ENCODE measurements around the gene GRSF1. TPM values are rescaled to one million over a fixed set of nuclear protein-coding genes. Genes with fewer than 3 reads are reported as not detected.
"Not testable (repeated sequence)": the region's sequence is repeated elsewhere in the genome, so short reads cannot be mapped to it uniquely, and the experiment has no call there.

The GRSF1 gene
- total and polyA plus RNA-seq, 5 experiments from 2014 or later = 57.5 to 96.6 (median 71.8) TPM

GRCh38 chr4:70842761-70843435 is 3.2 kb upstream of the GRSF1 start:
- Mint-ChIP-seq H3K36me3 (peaks cover 0 to 3% (median 1%) of the 10 kb centered on the region in 3 donors), H3K4me1 (peaks cover 0 to 25% (median 7%) of the 10 kb centered on the region in 4 donors), H3K27ac (peak overlapping the region in 5 of 10 donors; percentile 14 to 56 (median 17)), H3K4me3 (no peak overlapping the region), H3K27me3 (no peaks in the 10 kb centered on the region), H3K9me3 (no peaks in the 10 kb centered on the region)
- POLR2A ChIA-PET = interaction anchor here (0.6 kb wide), 1 partner anchor 108 kb away, joined by 5 read pairs; no protein-coding TSS in a partner anchor
- no peak for ATAC-seq
- DNase-seq = no peak

- Mint-ChIP-seq H3K36me3 (no peaks in the 10 kb centered on the region), H3K9me3 (no peaks in the 10 kb centered on the region), H3K4me3 (no peak overlapping the region), H3K27me3 (no peaks in the 10 kb centered on the region), H3K27ac (peak overlapping the region in 5 of 10 donors; percentile 12 to 83 (median 42)), H3K4me1 (peaks cover under 1 to 33% (median 12%) of the 10 kb centered on the region in 4 donors)
- POLR2A ChIA-PET = interaction anchor here (0.9 kb wide), 1 partner anchor 107 kb away, joined by 3 read pairs; no protein-coding TSS in a partner anchor
- ATAC-seq (no peak), DNase-seq (no peak)
Observed at GRCh38 chr4:70841951-70842350, 2.3 kb upstream of the GRSF1 start.

GRCh38 chr4:70841211-70841610 is 1.5 kb upstream of the GRSF1 start:
- Mint-ChIP-seq H3K4me3 (no peak overlapping the region), H3K27ac (peak overlapping the region in 8 of 10 donors; percentile 7 to 90 (median 68)), H3K4me1 (peaks cover 5 to 40% (median 19%) of the 10 kb centered on the region in 4 donors), H3K36me3 (peaks cover 0 to 5% (median 0%) of the 10 kb centered on the region in 3 donors), H3K27me3 (no peaks in the 10 kb centered on the region), H3K9me3 (no peaks in the 10 kb centered on the region)
- DNase-seq (no peak), ATAC-seq (no peak)
- POLR2A ChIA-PET = interaction anchor here (0.6 to 1.1 kb wide), 3 partner anchors 105 to 187 kb away, joined by 3 read pairs; no protein-coding TSS in a partner anchor

GRCh38 chr4:70840631-70841030 is 941 bp upstream of the GRSF1 start:
- POLR2A ChIA-PET = interaction anchor here (0.6 to 1.1 kb wide), 2 partner anchors 105 to 188 kb away, joined by 3 read pairs; no protein-coding TSS in a partner anchor
- not testable (repeated sequence) for ATAC-seq, H3K9me3 Mint-ChIP-seq

DNA sequence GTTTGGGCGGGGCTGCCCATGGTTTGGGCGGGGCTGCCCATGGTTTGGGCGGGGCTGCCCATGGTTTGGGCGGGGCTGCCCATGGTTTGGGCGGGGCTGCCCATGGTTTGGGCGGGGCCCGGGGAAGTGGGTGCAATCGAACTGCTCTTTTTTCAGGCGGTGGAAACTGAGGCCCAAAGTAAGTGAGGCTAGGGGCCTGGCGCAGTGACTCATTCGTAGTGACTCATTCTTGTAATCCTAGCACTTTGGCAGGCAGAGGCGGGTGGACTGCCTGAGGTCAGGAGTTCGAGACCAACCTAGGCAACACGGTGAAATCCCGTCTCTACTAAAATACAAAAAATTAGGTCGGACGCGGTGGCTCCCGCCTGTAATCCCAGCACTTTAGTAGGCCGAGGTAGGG is 447 bp upstream of the GRSF1 start:
- POLR2A ChIA-PET = interaction anchor here (0.5 to 4.6 kb wide), 17 partner anchors 10 to 1080 kb away, joined by 3 to 54 read pairs (median 5); partner anchors contain the start of genes DCK, MOB1B, RUFY3 and SULT1B1
- ATAC-seq = peak in 1 of 2 donors; percentile 4
- H3K27ac Mint-ChIP-seq = peak overlapping the region in 8 of 10 donors; percentile 26 to 92 (median 77)
- peak in 5 of 10 donors; percentile 37 to 77 (median 50) for DNase-seq
- peaks cover 0 to 11% (median 3%) of the 10 kb centered on the region in 3 donors for H3K36me3 Mint-ChIP-seq
- H3K4me1 Mint-ChIP-seq = peaks cover 5 to 46% (median 26%) of the 10 kb centered on the region in 4 donors
- not testable (repeated sequence) for H3K9me3 Mint-ChIP-seq, H3K27me3 Mint-ChIP-seq
- H3K4me3 Mint-ChIP-seq = peak overlapping the region in 8 of 10 donors; percentile 44 to 98 (median 66)

More at GRCh38 chr4:70840631-70841030, 941 bp upstream of the GRSF1 start:
- DNase-seq = peak in 2 of 10 donors; percentile 4 to 19
- Mint-ChIP-seq H3K4me3 (peak overlapping the region in 1 of 10 donors; percentile 72), H3K27ac (peak overlapping the region in 8 of 10 donors; percentile 6 to 92 (median 54)), H3K4me1 (peaks cover 5 to 45% (median 24%) of the 10 kb centered on the region in 4 donors)
- not testable (repeated sequence) for H3K27me3 Mint-ChIP-seq, H3K36me3 Mint-ChIP-seq

DNA sequence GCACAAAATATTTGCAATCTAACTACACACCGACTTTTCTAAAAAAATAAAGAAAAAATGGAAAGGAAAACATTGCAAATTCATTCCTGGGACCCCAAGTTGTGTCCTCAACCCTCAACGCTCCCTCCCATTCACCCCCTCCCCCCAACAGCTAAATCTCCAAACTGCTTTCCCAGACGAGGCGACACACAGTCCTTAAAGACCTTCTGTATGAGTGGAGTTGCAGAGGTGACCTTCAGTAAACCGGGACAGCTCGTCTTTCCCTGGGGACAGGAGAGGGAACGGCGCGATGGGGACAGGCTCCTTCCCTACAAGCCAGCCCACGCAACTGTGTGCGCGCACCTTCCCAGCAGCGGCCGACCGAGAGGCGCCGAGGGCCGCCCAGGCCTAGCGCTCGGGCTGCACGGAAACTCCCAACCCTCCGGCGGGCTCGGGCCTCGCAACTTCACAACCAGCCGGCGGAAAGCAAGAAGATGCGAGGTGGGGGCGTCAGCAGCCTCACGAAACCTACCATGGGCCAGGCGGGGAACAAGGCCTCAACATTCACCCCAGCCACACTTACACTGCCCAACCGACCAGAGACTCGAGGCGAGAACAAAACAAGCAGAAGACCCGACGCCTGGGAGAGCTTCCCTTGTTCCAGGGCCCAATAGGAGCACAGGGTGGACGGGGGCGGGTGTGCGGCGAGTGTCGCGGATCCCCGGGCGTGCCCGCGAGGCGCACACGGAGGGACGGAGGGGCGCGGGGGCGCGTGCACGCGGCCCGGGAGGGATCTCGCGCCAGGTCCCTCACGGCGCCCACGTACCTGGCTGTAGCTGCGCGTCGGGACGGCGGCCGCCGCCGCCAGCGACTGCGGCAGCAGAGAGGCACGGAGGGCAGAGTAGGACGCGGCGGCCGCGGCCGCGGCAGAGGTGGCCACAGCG is 763 bp downstream of the GRSF1 start:
- DNase-seq (peak; percentile 51 to 76 (median 62)), ATAC-seq (peak; percentile 59 to 61)
- H3K9me3 Mint-ChIP-seq = no peaks in the 10 kb centered on the region
- no peaks in the 10 kb centered on the region for H3K27me3 Mint-ChIP-seq
- peaks cover 0 to 23% (median 8%) of the 10 kb centered on the region in 3 donors for H3K36me3 Mint-ChIP-seq
- peak overlapping the region; percentile 94 to 99 (median 97) for H3K4me3 Mint-ChIP-seq
- peak overlapping the region; percentile 91 to 98 (median 97) for H3K27ac Mint-ChIP-seq
- POLR2A ChIA-PET = interaction anchor here (0.6 to 4.6 kb wide), 21 partner anchors 8 to 1078 kb away, joined by 3 to 54 read pairs (median 4); partner anchors contain the start of genes DCK, MOB1B, RUFY3 and SULT1B1
- peaks cover 8 to 45% (median 30%) of the 10 kb centered on the region in 4 donors for H3K4me1 Mint-ChIP-seq

- Mint-ChIP-seq H3K4me3 (peak overlapping the region; percentile 94 to 99 (median 97)), H3K27me3 (no peaks in the 10 kb centered on the region), H3K9me3 (no peaks in the 10 kb centered on the region), H3K27ac (peak overlapping the region; percentile 91 to 98 (median 97)), H3K4me1 (peaks cover 10 to 44% (median 34%) of the 10 kb centered on the region in 4 donors), H3K36me3 (peaks cover 0 to 30% (median 10%) of the 10 kb centered on the region in 3 donors)
- POLR2A ChIA-PET = interaction anchor here (0.6 to 4.6 kb wide), 11 partner anchors 9 to 233 kb away, joined by 3 to 54 read pairs (median 9); partner anchors contain the start of genes DCK and UTP3
- DNase-seq (no peak), ATAC-seq (no peak)
Observed at GRCh38 chr4:70838204-70838603, 1.5 kb downstream of the GRSF1 start.

DNA sequence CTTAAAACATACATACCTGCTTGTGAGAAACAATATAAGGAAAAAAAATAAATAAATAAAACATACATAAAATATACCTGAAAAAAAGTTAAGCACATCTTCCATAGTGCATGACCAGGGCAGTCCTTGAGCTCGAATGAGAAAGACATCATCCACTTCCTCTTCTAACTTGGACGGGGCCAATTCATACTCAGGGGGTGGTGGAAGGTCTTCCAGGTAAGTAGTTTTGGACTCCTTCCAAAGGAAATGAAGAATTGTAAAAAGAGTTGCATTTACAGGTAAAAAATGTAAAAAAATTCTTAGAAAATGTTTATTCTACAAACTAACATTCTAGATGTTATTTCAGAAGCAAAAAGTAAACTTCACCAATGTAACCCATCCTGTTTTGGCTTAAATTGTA is 3.6 kb downstream of the GRSF1 start:
- no peaks in the 10 kb centered on the region for H3K27me3 Mint-ChIP-seq
- DNase-seq (no peak), ATAC-seq (no peak)
- peaks cover 12 to 49% (median 35%) of the 10 kb centered on the region in 4 donors for H3K4me1 Mint-ChIP-seq
- POLR2A ChIA-PET = interaction anchor here (1.1 to 4.6 kb wide), 2 partner anchors 89 to 100 kb away, joined by 3 to 54 read pairs; no protein-coding TSS in a partner anchor
- no peaks in the 10 kb centered on the region for H3K9me3 Mint-ChIP-seq
- peaks cover 0 to 51% (median 19%) of the 10 kb centered on the region in 3 donors for H3K36me3 Mint-ChIP-seq
- peak overlapping the region in 4 of 10 donors; percentile 15 to 76 (median 48) for H3K27ac Mint-ChIP-seq
- peak overlapping the region in 8 of 10 donors; percentile 45 to 98 (median 63) for H3K4me3 Mint-ChIP-seq

DNA sequence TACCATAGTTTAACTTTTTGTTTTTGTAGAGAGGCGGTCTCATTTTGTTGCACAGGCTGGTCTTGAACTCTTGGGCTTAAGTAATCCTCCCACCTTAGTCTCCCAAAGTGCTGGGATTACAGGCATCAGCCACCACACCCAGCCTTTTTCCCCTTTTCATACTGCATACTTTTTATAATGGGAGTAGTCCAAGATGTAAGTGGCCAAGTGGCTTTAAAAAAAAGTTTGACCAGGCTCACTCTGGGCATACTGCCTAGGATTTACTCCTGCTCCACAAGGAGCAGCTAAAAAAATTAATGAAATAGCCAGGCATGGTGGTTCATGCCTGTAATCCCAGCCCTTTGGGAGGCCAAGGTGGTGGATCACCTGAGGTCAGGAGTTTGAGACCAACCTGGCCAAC is 6.0 kb downstream of the GRSF1 start:
- Mint-ChIP-seq H3K27me3 (no peaks in the 10 kb centered on the region), H3K36me3 (peaks cover 0 to 72% (median 25%) of the 10 kb centered on the region in 3 donors), H3K9me3 (no peaks in the 10 kb centered on the region), H3K4me1 (peaks cover 12 to 49% (median 31%) of the 10 kb centered on the region in 4 donors), H3K4me3 (no peak overlapping the region), H3K27ac (peak overlapping the region in 2 of 10 donors; percentile 7 to 44)
- POLR2A ChIA-PET = no interaction called here
- ATAC-seq = no peak
- DNase-seq = no peak

DNA sequence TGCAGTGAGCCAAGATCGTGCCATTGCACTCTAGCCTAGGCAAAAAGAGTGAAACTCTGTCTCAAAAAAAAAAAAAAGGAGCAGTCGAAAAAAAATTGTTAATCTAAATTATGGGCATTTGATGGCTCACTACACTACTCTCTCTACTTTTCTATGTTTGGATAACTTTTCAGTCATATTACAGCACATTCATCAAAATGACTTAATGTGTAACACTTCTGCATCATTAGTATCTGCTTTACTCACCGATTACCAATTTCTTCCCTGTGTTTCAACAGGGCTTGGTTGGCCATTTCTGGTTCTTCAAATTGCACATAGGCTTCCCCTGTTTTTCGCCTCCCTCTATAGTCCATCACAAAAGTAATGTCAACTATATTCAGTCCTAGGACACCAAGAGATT is 8.4 kb downstream of the GRSF1 start:
- Mint-ChIP-seq H3K27ac (no peak overlapping the region), H3K36me3 (peaks cover 0 to 89% (median 27%) of the 10 kb centered on the region in 3 donors), H3K27me3 (no peaks in the 10 kb centered on the region), H3K4me3 (no peak overlapping the region), H3K4me1 (peaks cover 6 to 30% (median 16%) of the 10 kb centered on the region in 4 donors), H3K9me3 (no peaks in the 10 kb centered on the region)
- DNase-seq = no peak
- no peak for ATAC-seq
- POLR2A ChIA-PET = interaction anchor here (3.3 kb wide), 1 partner anchor 8 kb away, joined by 15 read pairs; the partner anchor contains the start of gene GRSF1

- Mint-ChIP-seq H3K27ac (peak overlapping the region in 1 of 10 donors; percentile 19), H3K9me3 (no peaks in the 10 kb centered on the region), H3K27me3 (no peaks in the 10 kb centered on the region), H3K36me3 (peaks cover 0 to 95% (median 28%) of the 10 kb centered on the region in 3 donors), H3K4me3 (no peak overlapping the region), H3K4me1 (peaks cover 5 to 20% (median 11%) of the 10 kb centered on the region in 4 donors)
- ATAC-seq (no peak), DNase-seq (no peak)
- POLR2A ChIA-PET = interaction anchor here (3.3 kb wide), 1 partner anchor 9 kb away, joined by 15 read pairs; the partner anchor contains the start of gene GRSF1
Observed at GRCh38 chr4:70830054-70830453, 9.6 kb downstream of the GRSF1 start.

Data from naive thymus-derived CD8-positive, alpha-beta T cell (primary cell).